Measurements from ENCODE around the gene RTN4R. TPM values are rescaled to one million over a fixed set of nuclear protein-coding genes. Genes with fewer than 3 reads are reported as not detected.

RTN4R gene
- total and polyA plus RNA-seq, 2 of the 8 experiments (the other 6 are each of a cell fraction or from before 2014, with no cell fraction given): 21.8 to 41.3 TPM

- Histone ChIP-seq H2BK12ac (ENCODE audit: low read depth, low read length) (no peak overlapping the region), H3K23ac (ENCODE audit: insufficient read length) (no peak overlapping the region), H3K4me1 (replicated peaks in 1 of 4; ENCODE audit: control insufficient read depth in 3 of 4, insufficient read depth in 4 of 4, low read length in 3 of 4) (no peaks in the 10 kb centered on the region), H2AK5ac (ENCODE audit: low read depth, low read length) (no peak overlapping the region), H3K18ac (ENCODE audit: extremely low read depth, low read length) (no peak overlapping the region), H2AFZ (ENCODE audit: low read length) (no peak overlapping the region), H3K4me2 (ENCODE audit: insufficient read depth in 1 of 2, low read depth in 2 of 2, low read length in 2 of 2) (no peak overlapping the region), H2BK5ac (ENCODE audit: low read depth, low read length) (no peak overlapping the region), H3K14ac (ENCODE audit: insufficient read length) (no peak overlapping the region), H3K79me2 (ENCODE audit: control insufficient read depth in 1 of 2, insufficient read depth in 2 of 2, low read length in 2 of 2) (peaks cover 0 to 4% of the 10 kb centered on the region in 2 experiments; a peak in 1 of 4 replicates), H3K27me3 (replicated peaks in 1 of 4; ENCODE audit: control insufficient read depth in 3 of 4, extremely low read depth in 1 of 4, insufficient read depth in 3 of 4, low read length in 3 of 4) (no peaks in the 10 kb centered on the region), H3K23me2 (ENCODE audit: low read depth, low read length) (no peaks in the 10 kb centered on the region), H3K9me3 (ENCODE audit: insufficient read depth in 2 of 2, low read depth in 1 of 2, low read length in 1 of 2) (no peaks in the 10 kb centered on the region), H3K9ac (replicated peaks in 1 of 4; ENCODE audit: extremely low read depth in 1 of 4, low read depth in 3 of 4, low read length in 3 of 4) (no peak overlapping the region), H2BK120ac (replicated peaks; ENCODE audit: low read depth, low read length) (no peak overlapping the region), H3K4me3 (ENCODE audit: extremely low read depth in 1 of 4, insufficient read depth in 2 of 4, low read depth in 3 of 4, low read length in 4 of 4) (no peak overlapping the region), H3K56ac (replicated peaks; ENCODE audit: insufficient read length, low read depth, low read length) (no peak overlapping the region), H3K36me3 (ENCODE audit: control insufficient read depth in 2 of 4, insufficient read depth in 4 of 4, low read length in 3 of 4) (no peaks in the 10 kb centered on the region), H4K8ac (ENCODE audit: extremely low read depth, insufficient read depth, low read length) (peak overlapping the region; percentile 38; the same call in 1 of the 2 replicates), H3K4ac (replicated peaks; ENCODE audit: insufficient read length, low read depth, low read length) (no peak overlapping the region), H2BK20ac (ENCODE audit: low read length) (no peak overlapping the region), H3K27ac (ENCODE audit: low read depth, low read length) (no peak overlapping the region), H4K5ac (ENCODE audit: insufficient read length, low read depth, low read length) (no peak overlapping the region), H2BK15ac (ENCODE audit: low read length) (no peak overlapping the region), H4K91ac (replicated peaks; ENCODE audit: insufficient read length, low read length) (no peak overlapping the region), H4K20me1 (replicated peaks in 1 of 2; ENCODE audit: control insufficient read depth in 1 of 2, insufficient read depth in 2 of 2, low read length in 2 of 2) (peaks cover 7 to 14% of the 10 kb centered on the region in 2 experiments), H3K79me1 (ENCODE audit: low read depth, low read length) (peaks cover 7% of the 10 kb centered on the region)
- DNase-seq (ENCODE audit: low read depth in 1 of 2, low spot score in 2 of 2) (no peak), FAIRE-seq (no peak)
- WGBS, 2 experiments (ENCODE audit: extremely low coverage in 1 of 2, insufficient coverage in 1 of 2, insufficient read length in 1 of 2, insufficient replicate concordance in 2 of 2, low coverage in 1 of 2, low lambda C conversion rate in 2 of 2, missing lambda C conversion rate in 1 of 2): 79% methylated on average over 4 of the region's 4 CpGs; no CpG with 5 or more reads in 1 of the 2 experiments
- CTCF ChIA-PET (ENCODE audit: partially characterized antibody): interaction anchor here (0.7 to 3.8 kb wide), 16 partner anchors 8 to 119 kb away, joined by 3 to 31 read pairs (median 5); no protein-coding TSS in a partner anchor
- POLR2A ChIA-PET (ENCODE audit: partially characterized antibody): interaction anchor here (0.9 to 1.5 kb wide), 2 partner anchors 106 to 132 kb away, joined by 3 read pairs; no protein-coding TSS in a partner anchor
- TF ChIP-seq, protein P1, sequence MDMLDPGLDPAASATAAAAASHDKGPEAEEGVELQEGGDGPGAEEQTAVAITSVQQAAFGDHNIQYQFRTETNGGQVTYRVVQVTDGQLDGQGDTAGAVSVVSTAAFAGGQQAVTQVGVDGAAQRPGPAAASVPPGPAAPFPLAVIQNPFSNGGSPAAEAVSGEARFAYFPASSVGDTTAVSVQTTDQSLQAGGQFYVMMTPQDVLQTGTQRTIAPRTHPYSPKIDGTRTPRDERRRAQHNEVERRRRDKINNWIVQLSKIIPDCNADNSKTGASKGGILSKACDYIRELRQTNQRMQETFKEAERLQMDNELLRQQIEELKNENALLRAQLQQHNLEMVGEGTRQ (IDR thresholded peaks at IDR 0.05; ENCODE audit: low read length): no peak
- TF ChIP-seq EGR1 (IDR thresholded peaks at IDR 0.05; ENCODE audit: borderline replicate concordance, low read depth, low read length) (no peak), POLR2AphosphoS5 (IDR thresholded peaks at IDR 0.05; ENCODE audit: low read depth, low read length) (no peak), HDAC6 (IDR thresholded peaks at IDR 0.05; ENCODE audit: low read depth, low read length) (no peak), BCL11A (IDR thresholded peaks at IDR 0.05; ENCODE audit: low read depth in 2 of 2, low read length in 2 of 2) (no peak), TEAD4 (IDR thresholded peaks at IDR 0.05; ENCODE audit: low read depth, low read length) (no peak), CHD2 (IDR thresholded peaks at IDR 0.05; ENCODE audit: low read length) (no peak), TAF7 (optimal IDR thresholded peaks at IDR 0.05; ENCODE audit: borderline replicate concordance, low read depth, low read length) (no peak), CREB1 (IDR thresholded peaks at IDR 0.05) (no peak), CTBP2 (IDR thresholded peaks at IDR 0.05; ENCODE audit: borderline replicate concordance, insufficient read depth, insufficient read length, low read length) (no peak), EP300 (IDR thresholded peaks at IDR 0.05; ENCODE audit: borderline replicate concordance in 1 of 2, low read depth in 2 of 2, low read length in 2 of 2) (no peak), RFX5 (IDR thresholded peaks at IDR 0.05; ENCODE audit: borderline replicate concordance, low read depth, low read length) (no peak), JUN (IDR thresholded peaks at IDR 0.05; ENCODE audit: low read depth, low read length) (no peak)
- TF ChIP-seq, protein P2, sequence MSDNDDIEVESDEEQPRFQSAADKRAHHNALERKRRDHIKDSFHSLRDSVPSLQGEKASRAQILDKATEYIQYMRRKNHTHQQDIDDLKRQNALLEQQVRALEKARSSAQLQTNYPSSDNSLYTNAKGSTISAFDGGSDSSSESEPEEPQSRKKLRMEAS (IDR thresholded peaks at IDR 0.05): no peak
Observed at GRCh38 chr22:20258021-20258299, 10.2 kb downstream of the RTN4R start.

Measured in H1 (cell line).